ENCODE results near the gene FOXL2NB. TPM values are rescaled to one million over a fixed set of nuclear protein-coding genes. Genes with fewer than 3 reads are reported as not detected.

FOXL2NB gene
- total RNA-seq, 2 donors from 2014 or later, result 0.28 TPM; not detected in 1

DNA sequence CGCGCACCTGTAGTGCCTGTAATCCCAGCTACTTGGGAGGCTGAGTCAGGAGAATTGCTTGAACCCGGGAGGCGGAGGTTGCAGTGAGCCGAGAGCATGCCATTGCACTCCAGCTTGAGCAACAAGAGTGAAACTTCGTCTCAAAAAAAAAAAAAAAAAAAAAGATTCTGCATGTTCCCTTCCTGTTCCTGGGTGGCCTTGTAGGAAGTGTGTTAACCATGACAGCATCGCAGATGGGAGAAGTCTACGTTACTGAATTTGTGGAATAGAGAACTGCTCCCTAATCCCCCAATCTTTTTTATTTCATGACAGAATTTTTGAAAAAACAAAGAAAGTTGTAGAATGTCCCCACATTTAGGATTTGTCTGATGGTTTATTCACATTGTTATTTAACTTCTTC, 45.5 kb upstream of the FOXL2NB start:
- no peak overlapping the region for H3K4me3 ChIP-seq
- WGBS, result 69% methylated on average over 8 of the region's 8 CpGs
- intact Hi-C loops (cut with DNase I), result no loop called here
- H3K27ac ChIP-seq, result no peak overlapping the region
- no peaks in the 10 kb centered on the region for H3K27me3 ChIP-seq (replicated peaks; ENCODE audit: insufficient read depth)
- no peak for DNase-seq (ENCODE audit: low spot score)
- H3K9me3 ChIP-seq, result no peaks in the 10 kb centered on the region
- TF ChIP-seq POLR2AphosphoS5 (IDR thresholded peaks at IDR 0.05) (no peak), POLR2A (IDR thresholded peaks at IDR 0.05) (no peak)
- TF ChIP-seq, protein P1, sequence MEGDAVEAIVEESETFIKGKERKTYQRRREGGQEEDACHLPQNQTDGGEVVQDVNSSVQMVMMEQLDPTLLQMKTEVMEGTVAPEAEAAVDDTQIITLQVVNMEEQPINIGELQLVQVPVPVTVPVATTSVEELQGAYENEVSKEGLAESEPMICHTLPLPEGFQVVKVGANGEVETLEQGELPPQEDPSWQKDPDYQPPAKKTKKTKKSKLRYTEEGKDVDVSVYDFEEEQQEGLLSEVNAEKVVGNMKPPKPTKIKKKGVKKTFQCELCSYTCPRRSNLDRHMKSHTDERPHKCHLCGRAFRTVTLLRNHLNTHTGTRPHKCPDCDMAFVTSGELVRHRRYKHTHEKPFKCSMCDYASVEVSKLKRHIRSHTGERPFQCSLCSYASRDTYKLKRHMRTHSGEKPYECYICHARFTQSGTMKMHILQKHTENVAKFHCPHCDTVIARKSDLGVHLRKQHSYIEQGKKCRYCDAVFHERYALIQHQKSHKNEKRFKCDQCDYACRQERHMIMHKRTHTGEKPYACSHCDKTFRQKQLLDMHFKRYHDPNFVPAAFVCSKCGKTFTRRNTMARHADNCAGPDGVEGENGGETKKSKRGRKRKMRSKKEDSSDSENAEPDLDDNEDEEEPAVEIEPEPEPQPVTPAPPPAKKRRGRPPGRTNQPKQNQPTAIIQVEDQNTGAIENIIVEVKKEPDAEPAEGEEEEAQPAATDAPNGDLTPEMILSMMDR (IDR thresholded peaks at IDR 0.05), result no peak
- H3K4me1 ChIP-seq (replicated peaks), result no peaks in the 10 kb centered on the region
- H3K36me3 ChIP-seq, result no peaks in the 10 kb centered on the region

DNA sequence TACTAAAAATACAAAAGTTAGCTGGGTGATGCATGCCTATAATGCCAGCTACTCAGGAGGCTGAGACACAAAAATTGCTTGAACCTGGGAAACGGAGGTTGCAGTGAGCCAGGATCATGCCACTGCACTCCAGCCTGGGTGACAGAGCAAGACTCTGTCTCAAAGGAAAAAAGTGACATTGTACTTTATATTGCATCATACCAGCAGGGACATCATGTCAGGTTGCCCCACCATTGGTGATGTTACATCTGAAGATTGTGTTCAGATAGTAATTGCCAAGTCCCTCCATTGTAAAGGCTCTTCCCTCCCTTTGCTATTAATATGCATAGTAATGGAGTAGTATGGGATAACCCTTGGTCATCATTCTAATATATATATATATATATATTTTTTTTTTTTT, 44.8 kb upstream of the FOXL2NB start:
- Histone ChIP-seq H3K36me3 (no peaks in the 10 kb centered on the region), H3K4me3 (no peak overlapping the region), H3K27ac (no peak overlapping the region), H3K4me1 (replicated peaks) (no peaks in the 10 kb centered on the region), H3K9me3 (no peaks in the 10 kb centered on the region), H3K27me3 (replicated peaks; ENCODE audit: insufficient read depth) (no peaks in the 10 kb centered on the region)
- 91% methylated on average over 1 of the region's 1 CpG for WGBS
- no peak for TF ChIP-seq POLR2AphosphoS5 (IDR thresholded peaks at IDR 0.05)
- no peak for TF ChIP-seq POLR2A (IDR thresholded peaks at IDR 0.05)
- intact Hi-C loops (cut with DNase I), result no loop called here
- DNase-seq (ENCODE audit: low spot score), result no peak

DNA sequence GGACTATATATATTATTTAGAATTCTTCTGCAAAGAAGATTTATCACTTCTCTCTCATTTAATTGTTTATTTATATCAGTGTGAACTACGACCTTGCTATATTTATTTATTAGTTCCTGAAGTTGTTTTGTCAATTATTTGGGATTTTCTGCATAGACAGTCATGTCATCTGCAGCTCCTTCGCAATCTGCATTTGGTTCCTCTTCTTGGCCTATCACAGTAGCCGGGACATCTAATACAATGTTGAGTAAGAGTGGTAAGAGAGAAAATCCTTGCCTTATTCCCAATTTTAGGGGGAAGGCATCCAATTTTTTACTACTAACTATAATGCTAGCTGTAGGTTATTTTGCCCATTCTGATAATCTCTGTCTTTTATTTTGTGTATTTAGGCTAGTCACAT, 39.5 kb upstream of the FOXL2NB start:
- Histone ChIP-seq H3K9me3 (no peaks in the 10 kb centered on the region), H3K27me3 (replicated peaks; ENCODE audit: insufficient read depth) (no peaks in the 10 kb centered on the region), H3K27ac (no peak overlapping the region), H3K4me1 (replicated peaks) (no peaks in the 10 kb centered on the region), H3K36me3 (no peaks in the 10 kb centered on the region), H3K4me3 (no peak overlapping the region)
- TF ChIP-seq, protein P1 (IDR thresholded peaks at IDR 0.05), result no peak
- TF ChIP-seq POLR2AphosphoS5 (IDR thresholded peaks at IDR 0.05), result no peak
- no peak for TF ChIP-seq POLR2A (IDR thresholded peaks at IDR 0.05)
- intact Hi-C loops (cut with DNase I), result no loop called here
- WGBS, result 85% methylated on average over 3 of the region's 3 CpGs
- DNase-seq (ENCODE audit: low spot score), result no peak

DNA sequence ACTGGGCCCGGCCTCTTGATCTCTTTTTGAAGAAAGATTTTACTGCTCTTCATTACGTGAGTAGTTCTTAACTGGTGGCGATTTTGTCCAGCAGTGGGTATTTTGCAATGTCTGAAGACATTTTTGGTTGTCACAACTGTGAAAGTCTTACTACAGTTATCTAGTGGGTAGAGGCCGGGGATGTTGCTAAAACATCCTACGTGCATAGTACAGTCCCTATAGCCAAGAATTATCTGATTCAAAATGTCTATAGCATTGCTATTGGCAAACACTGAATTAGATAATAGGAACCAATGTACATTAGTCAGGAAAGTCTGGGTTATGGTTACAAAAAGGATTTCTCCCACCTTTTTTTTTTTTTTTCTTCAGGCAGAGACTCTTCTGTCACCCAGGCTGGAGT, 38.2 kb upstream of the FOXL2NB start:
- no peak for TF ChIP-seq POLR2AphosphoS5 (IDR thresholded peaks at IDR 0.05)
- TF ChIP-seq, protein P1 (IDR thresholded peaks at IDR 0.05), result no peak
- WGBS, result 96% methylated on average over 5 of the region's 5 CpGs
- H3K36me3 ChIP-seq, result no peaks in the 10 kb centered on the region
- no peak for DNase-seq (ENCODE audit: low spot score)
- H3K27me3 ChIP-seq (replicated peaks; ENCODE audit: insufficient read depth), result no peaks in the 10 kb centered on the region
- H3K27ac ChIP-seq, result no peak overlapping the region
- no peaks in the 10 kb centered on the region for H3K4me1 ChIP-seq (replicated peaks)
- no peak overlapping the region for H3K4me3 ChIP-seq
- no peaks in the 10 kb centered on the region for H3K9me3 ChIP-seq
- intact Hi-C loops (cut with DNase I), result no loop called here

DNA sequence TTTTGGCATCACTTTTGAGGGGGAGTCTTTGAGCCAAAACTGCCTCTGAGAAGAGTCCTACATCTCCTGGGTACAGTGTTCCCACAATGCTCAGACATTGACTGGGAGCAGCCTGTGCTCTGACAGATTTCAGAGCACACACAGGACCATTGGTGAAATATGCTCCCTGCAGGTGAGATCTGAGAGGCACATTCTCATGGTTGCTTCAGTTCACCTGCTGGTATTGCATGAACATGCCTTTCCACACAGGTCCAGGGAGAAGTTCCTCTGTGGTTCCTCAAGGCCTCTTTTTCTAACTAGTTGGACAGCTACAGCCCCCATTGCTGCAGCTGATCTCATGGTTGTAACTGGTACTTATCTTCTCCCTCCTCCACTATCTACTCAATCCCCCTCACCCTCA, 37.1 kb upstream of the FOXL2NB start:
- no peaks in the 10 kb centered on the region for H3K36me3 ChIP-seq
- no peak overlapping the region for H3K27ac ChIP-seq
- no peaks in the 10 kb centered on the region for H3K9me3 ChIP-seq
- no peaks in the 10 kb centered on the region for H3K27me3 ChIP-seq (replicated peaks; ENCODE audit: insufficient read depth)
- DNase-seq (ENCODE audit: low spot score), result no peak
- no peak overlapping the region for H3K4me3 ChIP-seq
- no peaks in the 10 kb centered on the region for H3K4me1 ChIP-seq (replicated peaks)
- intact Hi-C loops (cut with DNase I), result no loop called here
- TF ChIP-seq, protein P1 (IDR thresholded peaks at IDR 0.05), result no peak
- TF ChIP-seq POLR2AphosphoS5 (IDR thresholded peaks at IDR 0.05) (no peak), POLR2A (IDR thresholded peaks at IDR 0.05) (no peak)

Measured in prostate gland (tissue), 2 donors.